H1 (cell line): ENCODE results near the gene KLHL26. TPM values are rescaled to one million over a fixed set of nuclear protein-coding genes. Genes with fewer than 3 reads are reported as not detected.
A peak's percentile ranks its signal among the peaks of the same experiment; 100 is the strongest.

ENCODE experiments used
- CTCF ChIA-PET: fragments of 300-600 bp; sonication (Branson Sonifier 250); formaldehyde crosslinking; loops from one replicate; lab custom pipeline; 2021; ENCODE audit not compliant: partially characterized antibody; lab: Charles Lee
- POLR2A ChIA-PET: fragments of 300-600 bp; sonication (Branson Sonifier 250); formaldehyde crosslinking; loops from one replicate; lab custom pipeline; 2021; ENCODE audit warnings: inconsistent platforms; ENCODE audit not compliant: partially characterized antibody; lab: Charles Lee
- DNase-seq, 2 experiments: peaks; one replicate each; pipeline versions ENCODE4 v3.0.0 to v3.0.0-alpha.2; 2010 to 2022; ENCODE audit warnings: low spot score in 2 of 2, low read depth in 1 of 2, mixed read lengths in 1 of 2
- FAIRE-seq: peaks from 2 replicates; lab custom pipeline; 2011; peaks lifted over from hg19 to GRCh38; lab: Jason Lieb, UNC
- H2AFZ ChIP-seq: 2 replicates; pipeline ENCODE4 v1.8.1; 2012; ENCODE audit warnings: low read length, inconsistent platforms
- H2AK5ac ChIP-seq: 2 replicates; pipeline ENCODE4 v1.6.1; 2013; ENCODE audit warnings: low read depth, low read length
- H2BK120ac ChIP-seq: replicated peaks from 2 replicates; pipeline ENCODE3; 2013; ENCODE audit warnings: low read depth, low read length, inconsistent platforms
- H2BK12ac ChIP-seq: 2 replicates; pipeline ENCODE4 v1.6.1; 2013; ENCODE audit warnings: low read depth, low read length
- H2BK15ac ChIP-seq: 2 replicates; pipeline ENCODE4 v1.6.1; 2013; ENCODE audit warnings: low read length
- H2BK20ac ChIP-seq: 2 replicates; pipeline ENCODE4 v1.6.1; 2013; ENCODE audit warnings: low read length
- H2BK5ac ChIP-seq: 2 replicates; pipeline ENCODE4 v1.6.1; 2013; ENCODE audit warnings: low read depth, low read length
- H3K14ac ChIP-seq: 2 replicates; pipeline ENCODE4 v1.6.1; 2013; ENCODE audit warnings: inconsistent platforms; ENCODE audit not compliant: insufficient read length
- H3K18ac ChIP-seq: 2 replicates; pipeline ENCODE4 v1.6.1; 2013; ENCODE audit warnings: low read length; ENCODE audit errors: extremely low read depth
- H3K23ac ChIP-seq: 2 replicates; pipeline ENCODE4 v1.6.1; 2013; ENCODE audit warnings: inconsistent platforms; ENCODE audit not compliant: insufficient read length
- H3K23me2 ChIP-seq: 2 replicates; pipeline ENCODE4 v1.6.1; 2013; ENCODE audit warnings: low read depth, low read length
- H3K27ac ChIP-seq: 2 replicates; pipeline ENCODE4 v1.6.1; 2011; ENCODE audit warnings: low read depth, low read length, inconsistent platforms
- H3K27me3 ChIP-seq, 4 experiments: replicated peaks in 1 of 4; 1 replicate in 1 of 4; 2 replicates in 3 of 4; pipeline versions ENCODE4 v1.6.1 to v1.8.1; 2011 to 2013; ENCODE audit warnings: low read length in 3 of 4, mild to moderate bottlenecking in 3 of 4, inconsistent platforms in 2 of 4, mixed read lengths in 2 of 4, moderate library complexity in 1 of 4; ENCODE audit not compliant: control insufficient read depth in 3 of 4, insufficient read depth in 3 of 4; ENCODE audit errors: extremely low read depth in 1 of 4
- H3K36me3 ChIP-seq, 4 experiments: 2 replicates each; pipeline versions ENCODE4 v1.6.1 to v1.8.1; 2011 to 2013; ENCODE audit warnings: mild to moderate bottlenecking in 4 of 4, low read length in 3 of 4, moderate library complexity in 2 of 4, control low read depth in 1 of 4, inconsistent platforms in 1 of 4; ENCODE audit not compliant: insufficient read depth in 4 of 4, control insufficient read depth in 2 of 4
- H3K4ac ChIP-seq: replicated peaks from 2 replicates; pipeline ENCODE3; 2013; ENCODE audit warnings: low read length, low read depth, mixed read lengths, inconsistent platforms; ENCODE audit not compliant: insufficient read length
- H3K4me1 ChIP-seq, 4 experiments: replicated peaks in 1 of 4; 1 replicate in 1 of 4; 2 replicates in 3 of 4; pipeline versions ENCODE4 v1.6.1 to v1.8.1; 2011 to 2013; ENCODE audit warnings: low read length in 3 of 4, inconsistent platforms in 2 of 4, mixed read lengths in 1 of 4; ENCODE audit not compliant: insufficient read depth in 4 of 4, control insufficient read depth in 3 of 4
- H3K4me2 ChIP-seq, 2 experiments: 2 replicates each; pipeline versions ENCODE4 v1.6.1 to v1.8.1; 2011 to 2013; ENCODE audit warnings: low read depth in 2 of 2, low read length in 2 of 2, control low read depth in 1 of 2, inconsistent platforms in 1 of 2, mild to moderate bottlenecking in 1 of 2; ENCODE audit not compliant: insufficient read depth in 1 of 2
- H3K4me3 ChIP-seq, 4 experiments: fragments of 200-600, 300-600 bp in 1 of 4; sonication (generic), shearing (Covaris generic), sonication (Bioruptor Twin) in 1 of 4; 2 replicates each; pipeline versions ENCODE4 v1.5.1 to v1.8.1; 2011 to 2016; ENCODE audit warnings: low read length in 4 of 4, low read depth in 3 of 4, control low read depth in 2 of 4, inconsistent platforms in 2 of 4, mild to moderate bottlenecking in 2 of 4, mixed read lengths in 1 of 4, moderate library complexity in 1 of 4; ENCODE audit not compliant: insufficient read depth in 2 of 4; ENCODE audit errors: extremely low read depth in 1 of 4
- H3K56ac ChIP-seq: replicated peaks from 2 replicates; pipeline ENCODE3; 2013; ENCODE audit warnings: low read depth, mild to moderate bottlenecking, mixed read lengths, low read length, inconsistent platforms; ENCODE audit not compliant: insufficient read length
- H3K79me1 ChIP-seq: 2 replicates; pipeline ENCODE4 v1.6.1; 2013; ENCODE audit warnings: low read depth, low read length, control low read depth
- H3K79me2 ChIP-seq, 2 experiments: 2 replicates each; pipeline versions ENCODE4 v1.6.1 to v1.8.1; 2012 to 2013; ENCODE audit warnings: low read length in 2 of 2, mild to moderate bottlenecking in 2 of 2, inconsistent platforms in 1 of 2; ENCODE audit not compliant: insufficient read depth in 2 of 2, control insufficient read depth in 1 of 2
- H3K9ac ChIP-seq, 4 experiments: replicated peaks in 1 of 4; 1 replicate in 1 of 4; 2 replicates in 3 of 4; pipeline versions ENCODE4 v1.6.1 to v1.8.1; 2011 to 2013; ENCODE audit warnings: low read depth in 3 of 4, low read length in 3 of 4, control low read depth in 2 of 4, mild to moderate bottlenecking in 2 of 4, moderate library complexity in 2 of 4, inconsistent platforms in 1 of 4; ENCODE audit errors: extremely low read depth in 1 of 4
- H3K9me3 ChIP-seq, 2 experiments: 2 replicates each; pipeline versions ENCODE4 v1.6.1 to v1.8.1; 2012 to 2013; ENCODE audit warnings: mild to moderate bottlenecking in 2 of 2, moderate library complexity in 2 of 2, control low read depth in 1 of 2, inconsistent platforms in 1 of 2, low read depth in 1 of 2, low read length in 1 of 2, mixed read lengths in 1 of 2; ENCODE audit not compliant: insufficient read depth in 2 of 2
- H4K20me1 ChIP-seq, 2 experiments: replicated peaks in 1 of 2; 2 replicates each; pipeline versions ENCODE3 to v1.8.1; 2011 to 2013; ENCODE audit warnings: inconsistent platforms in 2 of 2, low read length in 2 of 2, mild to moderate bottlenecking in 1 of 2; ENCODE audit not compliant: insufficient read depth in 2 of 2, control insufficient read depth in 1 of 2
- H4K5ac ChIP-seq: 2 replicates; pipeline ENCODE4 v1.6.1; 2013; ENCODE audit warnings: low read length, low read depth, mixed read lengths, inconsistent platforms; ENCODE audit not compliant: insufficient read length
- H4K8ac ChIP-seq: 2 replicates; pipeline ENCODE4 v1.8.0; 2013; ENCODE audit warnings: mild to moderate bottlenecking, moderate library complexity, low read length, inconsistent platforms; ENCODE audit not compliant: insufficient read depth; ENCODE audit errors: extremely low read depth
- H4K91ac ChIP-seq: replicated peaks from 2 replicates; pipeline ENCODE3; 2013; ENCODE audit warnings: low read length, mixed read lengths, inconsistent platforms; ENCODE audit not compliant: insufficient read length
- ASH2L ChIP-seq: fragments of 200-600, 300-600 bp; sonication (generic); IDR thresholded peaks from one replicate; pipeline ENCODE4 v1.7.1; 2017; ENCODE audit warnings: low read length
- CBX8 ChIP-seq: fragments of 300-800, 300-1000 bp; sonication (generic); IDR thresholded peaks from 2 replicates; pipeline ENCODE4 v1.7.1; 2016; ENCODE audit warnings: low read depth, low read length, borderline replicate concordance
- EZH2 ChIP-seq: fragments of 200-600 bp; sonication (generic); IDR thresholded peaks from 2 replicates; pipeline ENCODE4 v1.7.1; 2012; ENCODE audit warnings: low read depth, mild to moderate bottlenecking, moderate library complexity, low read length, inconsistent platforms; ENCODE audit not compliant: severe bottlenecking
- POU5F1 ChIP-seq: IDR thresholded peaks from 2 replicates; pipeline ENCODE4 v1.6.1; 2011; ENCODE audit warnings: low read depth, mild to moderate bottlenecking, low read length, moderate library complexity
- RNF2 ChIP-seq: fragments of 200-900, 300-1000 bp; sonication (generic); IDR thresholded peaks from 2 replicates; pipeline ENCODE4 v1.7.1; 2016; ENCODE audit warnings: borderline replicate concordance, low read depth, mild to moderate bottlenecking, antibody characterized with exemption, low read length; ENCODE audit not compliant: poor library complexity, severe bottlenecking; ENCODE audit errors: missing control alignments
- SP1 ChIP-seq: IDR thresholded peaks from 2 replicates; pipeline ENCODE4 v1.6.1; 2011; ENCODE audit warnings: low read depth, low read length
- SP2 ChIP-seq: IDR thresholded peaks from 2 replicates; pipeline ENCODE4 v1.6.1; 2012; ENCODE audit warnings: mild to moderate bottlenecking, low read length, inconsistent platforms
- SUZ12 ChIP-seq: fragments of 200-600 bp; sonication (generic); IDR thresholded peaks from 2 replicates; pipeline ENCODE4 v1.6.1; 2012; ENCODE audit warnings: mild to moderate bottlenecking, inconsistent platforms, low read length, moderate library complexity, mixed read lengths
- TEAD4 ChIP-seq: IDR thresholded peaks from 2 replicates; pipeline ENCODE4 v1.6.1; 2012; ENCODE audit warnings: low read depth, low read length, inconsistent platforms, mixed read lengths
- YY1 ChIP-seq: IDR thresholded peaks from 2 replicates; pipeline ENCODE4 v1.6.1; 2011; ENCODE audit warnings: low read depth, mild to moderate bottlenecking, low read length
- WGBS, 2 experiments: shearing (Covaris generic) in 1 of 2; methylation state at CpG; one replicate each; pipeline versions ENCODE4 v1.1.6 to v1.1.7; 2013 to 2015; ENCODE audit warnings: low lambda C conversion rate in 2 of 2, mixed read lengths in 2 of 2, inconsistent platforms in 1 of 2, low coverage in 1 of 2, missing lambda C conversion rate in 1 of 2; ENCODE audit not compliant: insufficient replicate concordance in 2 of 2, insufficient coverage in 1 of 2, insufficient read length in 1 of 2; ENCODE audit errors: extremely low coverage in 1 of 2, missing lambda C conversion rate in 1 of 2; 5-methylcytosine and 5-hydroxymethylcytosine counted together
- polyA plus RNA-seq, 7 experiments: library from polyadenylated mRNA; depleted of rRNA in 3 of 7; stranded (reverse) in 5 of 7; unstranded in 2 of 7; fragments of >200 nt in 5 of 7; fragments of 200-250 nt in 2 of 7; gene quantifications; 1 replicate in 5 of 7; 2 replicates in 1 of 7; 4 replicates in 1 of 7; pipeline versions ENCODE4 v1.2.1 to v1.2.3, GENCODE V29; 2011 to 2013; ENCODE audit warnings: missing spikeins in 2 of 7, mixed read lengths in 2 of 7
- total RNA-seq: library from RNA; stranded (reverse); fragmentation: NEBNext Ultra II Directional; extraction: Animal tissue kit (Norgen Biotek cat#: 25700); gene quantifications from 2 replicates; pipeline ENCODE4 v1.2.1, GENCODE V29; 2021

Gene KLHL26
- total and polyA plus RNA-seq, 2 of the 8 experiments (the other 6 are each of a cell fraction or from before 2014, with no cell fraction given), result 2.2 to 8.8 TPM

GRCh38 chr19:18605546-18606280 lies 31.1 kb upstream of the KLHL26 start:
- Histone ChIP-seq H3K79me2 (no peaks in the 10 kb centered on the region), H3K14ac (no peak overlapping the region), H3K4me2 (peak overlapping the region; percentile 43 to 63), H3K79me1 (no peaks in the 10 kb centered on the region), H3K23me2 (peaks cover 10% of the 10 kb centered on the region; the same call in 1 of the 2 replicates), H3K18ac (peak overlapping the region; percentile 83), H3K27ac (no peak overlapping the region), H3K36me3 (peaks cover 0 to 14% (median 0%) of the 10 kb centered on the region in 4 experiments; a peak in 1 of 8 replicates), H3K56ac (no peak overlapping the region), H2BK5ac (no peak overlapping the region), H2BK20ac (peak overlapping the region; percentile 100; the same call in 1 of the 2 replicates), H2BK15ac (peak overlapping the region; percentile 97; the same call in 1 of the 2 replicates), H3K4me1 (peaks cover 27 to 42% (median 33%) of the 10 kb centered on the region in 4 experiments), H4K20me1 (peaks cover 0 to 11% of the 10 kb centered on the region in 2 experiments), H4K5ac (no peak overlapping the region), H2AFZ (no peak overlapping the region), H3K23ac (no peak overlapping the region), H2BK12ac (peak overlapping the region; percentile 96; the same call in 1 of the 2 replicates), H2BK120ac (peak overlapping the region; percentile 47), H3K4me3 (peak overlapping the region in 2 of 4 experiments; percentile 5 to 53; a peak in 6 of 8 replicates), H4K8ac (peak overlapping the region; percentile 75; the same call in 1 of the 2 replicates), H4K91ac (no peak overlapping the region), H3K27me3 (peaks cover 74 to 91% (median 89%) of the 10 kb centered on the region in 4 experiments), H3K9ac (no peak overlapping the region), H2AK5ac (0 out of 2 replicates have a peak overlapping the region, but pooled peaks have one; percentile 60), H3K4ac (peak overlapping the region; percentile 65), H3K9me3 (no peaks in the 10 kb centered on the region)
- ChIA-PET POLR2A (interaction anchor here (0.6 to 3.3 kb wide), 4 partner anchors 12 to 218 kb away, joined by 3 to 23 read pairs (median 4); no protein-coding TSS in a partner anchor), CTCF (interaction anchor here (3.3 kb wide), 1 partner anchor 13 kb away, joined by 31 read pairs; no protein-coding TSS in a partner anchor)
- no peak for FAIRE-seq
- no peak for DNase-seq
- peak; percentile 76 for TF ChIP-seq RNF2
- TF ChIP-seq YY1, result no peak
- no peak for TF ChIP-seq SP2
- TF ChIP-seq ASH2L, result no peak
- no peak for TF ChIP-seq CBX8
- peak; percentile 99 for TF ChIP-seq SUZ12
- peak; percentile 99 for TF ChIP-seq EZH2
- TF ChIP-seq SP1, result no peak
- TF ChIP-seq POU5F1, result no peak
- TF ChIP-seq TEAD4, result peak; percentile 40; the same call in 1 of the 2 replicates
- 7% methylated on average over 40 of the region's 65 CpGs; no CpG with 5 or more reads in 1 of the 2 experiments for WGBS, 2 experiments
